K562 (cell line): ENCODE measurements around the gene JSRP1. TPM values are rescaled to one million over a fixed set of nuclear protein-coding genes. Genes with fewer than 3 reads are reported as not detected.

Source experiments
- AFF1 ChIP-seq, 2 experiments: fragments of 450-650 bp; IDR thresholded peaks; 2 replicates each; pipeline ENCODE4 v1.6.1; 2018; ENCODE audit warnings: mild to moderate bottlenecking in 2 of 2, low read depth in 1 of 2; ENCODE audit not compliant: partially characterized antibody in 2 of 2
- GMEB1 ChIP-seq: fragments of 250-450 bp; sonication (Bioruptor Pico); IDR thresholded peaks from 2 replicates; pipeline ENCODE4 v1.4.0; 2020; ENCODE audit warnings: mild to moderate bottlenecking
- KLF6 ChIP-seq: fragments of 250-450 bp; sonication (Bioruptor Pico); IDR thresholded peaks from 2 replicates; pipeline ENCODE4 v1.4.0; 2020; ENCODE audit warnings: mild to moderate bottlenecking, moderate library complexity, borderline replicate concordance
- NR2C2 ChIP-seq, 2 experiments: fragments of 200-800 bp in 1 of 2; sonication (Bioruptor generic) in 1 of 2; sonication (generic) in 1 of 2; formaldehyde crosslinking in 1 of 2; IDR thresholded peaks; 2 replicates each; pipeline versions ENCODE4 v1.6.1 to v1.8.0; 2016 to 2022; ENCODE audit warnings: mild to moderate bottlenecking in 1 of 2, missing compliant biosample characterization in 1 of 2, missing genetic modification characterization in 1 of 2, missing genetic modification reagents in 1 of 2
- PTTG1 ChIP-seq: fragments of 450-650 bp; IDR thresholded peaks from 2 replicates; pipeline ENCODE4 v1.6.1; 2016; ENCODE audit warnings: low read depth, mild to moderate bottlenecking, missing genetic modification characterization, missing compliant biosample characterization
- RBM17 ChIP-seq: fragments of 200-400 bp; formaldehyde crosslinking; IDR thresholded peaks from 2 replicates; pipeline ENCODE4 v1.6.1; 2017; ENCODE audit warnings: low read depth, mild to moderate bottlenecking, low read length, borderline replicate concordance
- RNF2 ChIP-seq: sonication (generic); IDR thresholded peaks from 2 replicates; pipeline ENCODE4 v1.6.1; 2016
- SIN3A ChIP-seq, 2 experiments: fragments of 150-350 bp in 1 of 2; IDR thresholded peaks; 2 replicates each; pipeline ENCODE4 v1.6.1; 2011 to 2016; ENCODE audit warnings: borderline replicate concordance in 2 of 2, low read depth in 2 of 2, low read length in 2 of 2, mild to moderate bottlenecking in 2 of 2, moderate library complexity in 2 of 2; ENCODE audit not compliant: control insufficient read depth in 1 of 2
- SMARCE1 ChIP-seq: fragments of 450-650 bp; IDR thresholded peaks from 2 replicates; pipeline ENCODE4 v1.7.1; 2016; ENCODE audit warnings: mild to moderate bottlenecking
- ZNF740 ChIP-seq, 3 experiments: fragments of 200-800 bp in 1 of 3; sonication (Bioruptor generic) in 1 of 3; sonication (generic) in 1 of 3; formaldehyde crosslinking in 1 of 3; IDR thresholded peaks; 2 replicates each; pipeline versions ENCODE4 v1.6.1 to v1.8.0; 2016 to 2022; ENCODE audit warnings: mild to moderate bottlenecking in 2 of 3, missing compliant biosample characterization in 2 of 3, missing genetic modification characterization in 2 of 3, missing genetic modification reagents in 1 of 3
- ZSCAN29 ChIP-seq: fragments of 450-650 bp; IDR thresholded peaks from 2 replicates; pipeline ENCODE4 v1.6.1; 2017
- polyA plus RNA-seq, 8 experiments: library from polyadenylated mRNA; depleted of rRNA in 4 of 8; stranded (reverse) in 5 of 8; unstranded in 3 of 8; fragments of >200 nt; fragmentation: Nextera tagmentation in 2 of 8; fragmentation: Illumina TruSeq in 1 of 8; extraction: Ambion mirVana in 2 of 8; extraction: Trizol in 1 of 8; gene quantifications; 2 replicates each; pipeline versions ENCODE4 v1.2.1 to v1.2.3, GENCODE V29; 2011 to 2014; ENCODE audit warnings: inconsistent platforms in 1 of 8, missing spikeins in 1 of 8
- total RNA-seq, 7 experiments: library from RNA; depleted of rRNA in 6 of 7; stranded (reverse); fragments of >200 nt in 6 of 7; fragmentation: Illumina TruSeq in 2 of 7; extraction: Trizol in 2 of 7; gene quantifications; 2 replicates each; pipeline versions ENCODE4 v1.2.1 to v1.2.3, GENCODE V29; 2011 to 2021; ENCODE audit warnings: low replicate concordance in 1 of 7
- TF ChIP-seq, protein P1 (sequence below), 2 experiments: IDR thresholded peaks in 1 of 2; conservative IDR thresholded peaks in 1 of 2; 2 replicates each; pipeline ENCODE4 v1.6.1; 2016; ENCODE audit warnings: low read depth in 2 of 2, mild to moderate bottlenecking in 1 of 2, missing compliant biosample characterization in 1 of 2, missing genetic modification characterization in 1 of 2, moderate library complexity in 1 of 2
- TF ChIP-seq, protein P2 (sequence below): fragments of 450-650 bp; IDR thresholded peaks from 2 replicates; pipeline ENCODE4 v1.6.1; 2014; ENCODE audit warnings: low read depth, mild to moderate bottlenecking, moderate library complexity, borderline replicate concordance

The JSRP1 gene
- total and polyA plus RNA-seq, 9 of the 15 experiments (the other 6 are each of a cell fraction or from before 2014, with no cell fraction given): 0.08 to 1.2 (median 0.51) TPM; not detected in 4

GRCh38 chr19:2289714-2290435 lies 33.7 kb upstream of the JSRP1 start (continued):
- TF ChIP-seq, protein P1, sequence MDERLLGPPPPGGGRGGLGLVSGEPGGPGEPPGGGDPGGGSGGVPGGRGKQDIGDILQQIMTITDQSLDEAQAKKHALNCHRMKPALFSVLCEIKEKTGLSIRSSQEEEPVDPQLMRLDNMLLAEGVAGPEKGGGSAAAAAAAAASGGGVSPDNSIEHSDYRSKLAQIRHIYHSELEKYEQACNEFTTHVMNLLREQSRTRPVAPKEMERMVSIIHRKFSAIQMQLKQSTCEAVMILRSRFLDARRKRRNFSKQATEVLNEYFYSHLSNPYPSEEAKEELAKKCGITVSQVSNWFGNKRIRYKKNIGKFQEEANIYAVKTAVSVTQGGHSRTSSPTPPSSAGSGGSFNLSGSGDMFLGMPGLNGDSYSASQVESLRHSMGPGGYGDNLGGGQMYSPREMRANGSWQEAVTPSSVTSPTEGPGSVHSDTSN (CRISPR knock-in tag; IDR thresholded peaks at IDR 0.05; ENCODE audit: low read depth): no peak
- TF ChIP-seq, protein P1 (tag; conservative IDR thresholded peaks at IDR 0.05; ENCODE audit: low read depth): no peak
- TF ChIP-seq NR2C2 (CRISPR knock-in tag; IDR thresholded peaks at IDR 0.05) (no peak), NR2C2 (tag; IDR thresholded peaks at IDR 0.05) (peak; percentile 29; the same call in 1 of the 2 replicates), SIN3A (IDR thresholded peaks at IDR 0.05; ENCODE audit: borderline replicate concordance in 2 of 2, control insufficient read depth in 1 of 2, low read depth in 2 of 2, low read length in 2 of 2) (0 out of 4 replicates have a peak, but pooled peaks of 1 of the 2 experiments have one; percentile 32), ZNF740 (CRISPR knock-in tag; IDR thresholded peaks at IDR 0.05) (peak; percentile 9), ZNF740 (tag; IDR thresholded peaks at IDR 0.05) (no peak), GMEB1 (no peak), RNF2 (no peak), AFF1 (IDR thresholded peaks at IDR 0.05; ENCODE audit: low read depth in 1 of 2, partially characterized antibody in 2 of 2) (no peak), RBM17 (no peak), PTTG1 (tag) (no peak), KLF6 (peak; percentile 26; the same call in 1 of the 2 replicates), SMARCE1 (peak; percentile 67; the same call in 1 of the 2 replicates), ZSCAN29 (no peak)
- TF ChIP-seq, protein P2, sequence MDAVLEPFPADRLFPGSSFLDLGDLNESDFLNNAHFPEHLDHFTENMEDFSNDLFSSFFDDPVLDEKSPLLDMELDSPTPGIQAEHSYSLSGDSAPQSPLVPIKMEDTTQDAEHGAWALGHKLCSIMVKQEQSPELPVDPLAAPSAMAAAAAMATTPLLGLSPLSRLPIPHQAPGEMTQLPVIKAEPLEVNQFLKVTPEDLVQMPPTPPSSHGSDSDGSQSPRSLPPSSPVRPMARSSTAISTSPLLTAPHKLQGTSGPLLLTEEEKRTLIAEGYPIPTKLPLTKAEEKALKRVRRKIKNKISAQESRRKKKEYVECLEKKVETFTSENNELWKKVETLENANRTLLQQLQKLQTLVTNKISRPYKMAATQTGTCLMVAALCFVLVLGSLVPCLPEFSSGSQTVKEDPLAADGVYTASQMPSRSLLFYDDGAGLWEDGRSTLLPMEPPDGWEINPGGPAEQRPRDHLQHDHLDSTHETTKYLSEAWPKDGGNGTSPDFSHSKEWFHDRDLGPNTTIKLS: no peak
